ENCODE results near the gene ELL2.

DNA sequence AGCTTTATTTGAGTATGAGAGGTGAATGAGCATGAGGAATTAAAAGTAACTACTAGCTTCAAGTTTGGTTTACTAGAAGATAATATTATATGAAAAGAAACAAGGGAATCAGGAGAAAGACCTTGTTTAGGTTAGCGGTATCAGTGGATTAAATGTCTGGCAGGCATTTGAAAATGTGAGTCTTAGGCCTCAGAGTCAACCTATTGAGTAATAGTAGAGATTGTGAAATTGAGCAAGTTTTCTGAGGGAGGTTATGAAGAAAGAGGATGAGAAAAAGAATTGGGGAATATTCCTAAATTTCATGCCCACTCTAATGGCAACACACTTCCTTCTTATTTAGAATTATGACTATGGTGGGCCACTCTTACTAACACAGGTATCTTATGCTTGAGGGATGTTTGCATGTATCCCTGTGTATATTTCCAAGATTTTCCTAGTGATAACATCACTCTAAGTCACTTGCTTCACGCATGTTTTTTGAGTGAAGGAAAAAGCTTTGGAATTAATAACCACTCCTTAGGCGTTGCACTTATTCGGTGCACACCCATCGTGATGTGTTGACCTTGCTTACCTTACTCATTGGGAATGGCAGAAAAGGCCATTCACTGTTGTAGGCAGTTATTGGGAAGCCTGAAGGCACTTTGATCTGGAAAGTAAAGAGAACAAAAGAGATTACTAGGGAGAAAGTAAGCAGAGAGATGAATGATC is 8.2 kb upstream of the ELL2 start:
- TF ChIP-seq, protein P1, sequence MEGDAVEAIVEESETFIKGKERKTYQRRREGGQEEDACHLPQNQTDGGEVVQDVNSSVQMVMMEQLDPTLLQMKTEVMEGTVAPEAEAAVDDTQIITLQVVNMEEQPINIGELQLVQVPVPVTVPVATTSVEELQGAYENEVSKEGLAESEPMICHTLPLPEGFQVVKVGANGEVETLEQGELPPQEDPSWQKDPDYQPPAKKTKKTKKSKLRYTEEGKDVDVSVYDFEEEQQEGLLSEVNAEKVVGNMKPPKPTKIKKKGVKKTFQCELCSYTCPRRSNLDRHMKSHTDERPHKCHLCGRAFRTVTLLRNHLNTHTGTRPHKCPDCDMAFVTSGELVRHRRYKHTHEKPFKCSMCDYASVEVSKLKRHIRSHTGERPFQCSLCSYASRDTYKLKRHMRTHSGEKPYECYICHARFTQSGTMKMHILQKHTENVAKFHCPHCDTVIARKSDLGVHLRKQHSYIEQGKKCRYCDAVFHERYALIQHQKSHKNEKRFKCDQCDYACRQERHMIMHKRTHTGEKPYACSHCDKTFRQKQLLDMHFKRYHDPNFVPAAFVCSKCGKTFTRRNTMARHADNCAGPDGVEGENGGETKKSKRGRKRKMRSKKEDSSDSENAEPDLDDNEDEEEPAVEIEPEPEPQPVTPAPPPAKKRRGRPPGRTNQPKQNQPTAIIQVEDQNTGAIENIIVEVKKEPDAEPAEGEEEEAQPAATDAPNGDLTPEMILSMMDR (IDR thresholded peaks at IDR 0.05) = no peak
- TF ChIP-seq POLR2A (IDR thresholded peaks at IDR 0.05) = no peak

Measured in heart left ventricle (tissue), 13 donors.